ENCODE measurements around the gene RPH3AL.

The RPH3AL gene

DNA sequence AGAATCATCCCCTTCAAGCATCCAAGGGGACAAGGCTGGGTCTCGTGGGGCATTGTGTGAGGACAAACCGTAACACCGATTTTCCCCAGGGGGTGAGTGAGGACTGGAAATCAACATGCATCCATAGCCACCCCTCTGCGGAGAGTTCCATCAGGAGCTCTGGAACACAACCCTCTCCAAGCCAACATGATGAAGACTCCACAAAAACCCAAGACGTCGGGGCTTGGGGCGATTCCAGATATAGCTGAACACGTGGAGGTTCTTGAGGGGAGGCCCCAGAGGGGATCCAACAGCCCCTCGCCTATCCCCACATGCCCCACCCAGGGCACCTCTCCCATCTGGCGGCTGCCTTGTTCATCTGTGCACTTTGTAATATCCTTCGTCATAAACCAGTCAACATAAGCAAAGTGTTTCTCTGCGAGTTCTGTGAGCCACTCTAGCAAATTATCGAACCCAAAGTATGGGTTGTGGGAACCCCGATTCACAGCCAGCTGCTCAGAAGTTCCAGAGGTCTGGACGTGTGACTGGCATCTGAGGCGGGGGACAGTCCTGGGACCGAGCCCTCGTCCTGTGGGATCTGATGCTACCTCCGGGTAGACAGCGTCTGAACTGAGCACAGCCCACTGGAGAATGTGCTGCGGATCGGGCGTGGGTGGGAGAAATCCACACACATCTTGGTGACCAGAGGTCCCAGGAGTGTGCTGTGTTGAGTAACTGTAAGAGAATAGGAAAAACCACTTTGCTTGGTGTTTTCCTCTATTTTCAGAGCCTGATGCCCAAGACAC, 55.5 kb downstream of the RPH3AL start:
- TF ChIP-seq, protein P1, sequence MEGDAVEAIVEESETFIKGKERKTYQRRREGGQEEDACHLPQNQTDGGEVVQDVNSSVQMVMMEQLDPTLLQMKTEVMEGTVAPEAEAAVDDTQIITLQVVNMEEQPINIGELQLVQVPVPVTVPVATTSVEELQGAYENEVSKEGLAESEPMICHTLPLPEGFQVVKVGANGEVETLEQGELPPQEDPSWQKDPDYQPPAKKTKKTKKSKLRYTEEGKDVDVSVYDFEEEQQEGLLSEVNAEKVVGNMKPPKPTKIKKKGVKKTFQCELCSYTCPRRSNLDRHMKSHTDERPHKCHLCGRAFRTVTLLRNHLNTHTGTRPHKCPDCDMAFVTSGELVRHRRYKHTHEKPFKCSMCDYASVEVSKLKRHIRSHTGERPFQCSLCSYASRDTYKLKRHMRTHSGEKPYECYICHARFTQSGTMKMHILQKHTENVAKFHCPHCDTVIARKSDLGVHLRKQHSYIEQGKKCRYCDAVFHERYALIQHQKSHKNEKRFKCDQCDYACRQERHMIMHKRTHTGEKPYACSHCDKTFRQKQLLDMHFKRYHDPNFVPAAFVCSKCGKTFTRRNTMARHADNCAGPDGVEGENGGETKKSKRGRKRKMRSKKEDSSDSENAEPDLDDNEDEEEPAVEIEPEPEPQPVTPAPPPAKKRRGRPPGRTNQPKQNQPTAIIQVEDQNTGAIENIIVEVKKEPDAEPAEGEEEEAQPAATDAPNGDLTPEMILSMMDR (IDR thresholded peaks at IDR 0.05; ENCODE audit: control insufficient read depth, extremely low read depth, insufficient read depth), result no peak
- no peak overlapping the region for H3K4me3 ChIP-seq (ENCODE audit: low read depth, low read length)
- DNase-seq (ENCODE audit: low read depth), result no peak

DNA sequence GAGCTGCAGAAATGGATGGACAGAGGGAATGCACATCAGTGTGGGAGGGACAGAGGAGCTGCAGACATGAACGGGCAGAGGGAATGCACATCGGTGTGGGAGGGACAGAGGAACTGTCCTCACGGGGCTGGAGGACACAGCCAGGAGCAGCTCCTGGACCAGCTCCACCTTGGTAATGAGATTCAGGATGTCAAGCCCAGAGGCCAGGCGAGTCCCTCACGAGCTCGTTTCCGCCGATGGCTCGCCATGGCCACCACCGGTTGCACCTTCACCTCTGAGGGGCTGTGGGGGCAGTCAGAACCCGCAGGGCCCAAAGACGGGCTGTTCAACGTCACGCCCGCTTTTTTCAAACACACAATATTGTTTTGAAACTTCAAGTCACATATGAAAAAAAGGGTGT, 56.2 kb downstream of the RPH3AL start:
- no peak for DNase-seq (ENCODE audit: low read depth)
- no peak overlapping the region for H3K4me3 ChIP-seq (ENCODE audit: low read depth, low read length)
- TF ChIP-seq, protein P1 (IDR thresholded peaks at IDR 0.05; ENCODE audit: control insufficient read depth, extremely low read depth, insufficient read depth), result no peak

DNA sequence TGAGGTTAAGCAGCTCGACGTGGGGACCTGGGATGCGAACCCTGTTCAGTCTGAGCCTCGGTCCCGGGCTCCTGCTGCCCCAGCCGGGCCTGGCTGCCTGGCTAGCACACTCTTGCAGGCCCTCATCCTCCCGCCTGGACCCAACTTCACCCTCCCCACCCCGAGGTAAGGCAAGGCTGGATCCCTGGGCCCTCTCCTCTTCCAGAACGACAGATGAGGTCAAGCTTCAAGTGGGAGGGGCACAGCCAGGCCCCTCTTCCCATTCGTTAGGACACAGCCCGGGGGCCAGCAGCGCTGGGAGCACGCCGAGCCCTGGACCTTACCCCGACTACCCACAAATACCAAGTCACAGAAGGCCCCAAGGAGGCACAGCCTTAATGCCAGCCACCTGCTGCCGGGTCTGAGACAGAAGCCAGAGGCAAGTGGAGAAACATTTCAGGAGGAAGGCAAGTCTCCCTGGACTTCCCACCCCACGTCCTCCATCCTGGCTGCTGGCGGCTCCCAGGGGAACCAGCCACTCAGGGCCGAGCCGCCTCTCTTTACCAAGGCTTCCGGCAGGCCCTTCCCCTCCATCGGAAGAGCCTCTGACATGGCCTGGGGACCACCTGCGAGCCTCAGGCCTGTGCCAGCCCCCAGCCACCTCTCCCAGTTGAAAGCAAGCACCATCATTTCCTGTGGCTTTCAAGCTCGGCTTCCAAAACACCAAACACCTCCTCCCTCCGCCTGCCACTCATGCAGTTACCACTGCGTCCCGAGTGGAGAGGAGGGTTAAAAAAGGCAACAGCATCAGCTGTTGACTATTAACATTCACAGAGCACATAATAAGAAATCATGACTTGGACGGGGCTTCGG, 59.9 kb downstream of the RPH3AL start:
- H3K4me3 ChIP-seq (ENCODE audit: low read depth, low read length), result no peak overlapping the region
- DNase-seq (ENCODE audit: low read depth), result no peak
- TF ChIP-seq, protein P1 (IDR thresholded peaks at IDR 0.05; ENCODE audit: control insufficient read depth, extremely low read depth, insufficient read depth), result no peak

DNA sequence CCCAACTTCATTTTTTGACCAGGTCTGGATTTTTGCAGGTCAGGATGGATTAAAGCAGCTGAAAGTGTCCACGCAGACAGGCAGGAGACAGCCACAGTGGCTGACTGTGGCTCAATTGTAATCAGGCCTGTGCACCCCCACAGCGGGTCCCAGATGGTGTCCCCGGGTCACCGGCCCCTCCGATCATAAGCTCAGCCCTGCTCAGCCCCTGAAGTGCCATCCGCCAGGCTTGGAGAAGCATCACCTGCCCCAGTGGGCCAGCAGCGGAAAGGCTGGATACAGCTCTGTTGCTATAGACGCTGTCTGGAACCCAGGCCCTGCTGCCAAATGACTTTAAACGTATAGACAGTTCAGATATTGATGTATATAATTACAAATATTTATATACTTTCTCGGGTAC, 60.6 kb downstream of the RPH3AL start:
- TF ChIP-seq, protein P1 (IDR thresholded peaks at IDR 0.05; ENCODE audit: control insufficient read depth, extremely low read depth, insufficient read depth), result no peak
- no peak overlapping the region for H3K4me3 ChIP-seq (ENCODE audit: low read depth, low read length)
- no peak for DNase-seq (ENCODE audit: low read depth)

DNA sequence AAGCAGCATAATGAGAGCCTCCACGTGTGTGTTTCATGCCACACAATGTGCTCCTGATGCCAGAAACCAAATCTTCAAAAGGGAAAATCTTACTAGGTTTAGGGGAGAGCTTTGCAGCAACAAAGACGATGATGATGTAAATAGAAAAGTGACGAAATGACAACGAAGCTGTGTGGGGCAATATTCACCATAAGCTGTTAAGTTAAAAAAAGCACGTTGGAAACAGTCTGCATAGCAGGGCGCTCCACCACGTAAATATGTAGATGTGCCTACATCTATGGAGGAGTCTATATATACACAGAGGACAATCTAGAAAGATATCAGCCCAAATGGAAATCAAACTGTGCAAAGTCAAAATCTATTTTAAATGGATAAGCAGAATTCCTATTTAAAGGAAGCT, 61.0 kb downstream of the RPH3AL start:
- TF ChIP-seq, protein P1 (IDR thresholded peaks at IDR 0.05; ENCODE audit: control insufficient read depth, extremely low read depth, insufficient read depth), result no peak
- H3K4me3 ChIP-seq (ENCODE audit: low read depth, low read length), result no peak overlapping the region
- DNase-seq (ENCODE audit: low read depth), result no peak

DNA sequence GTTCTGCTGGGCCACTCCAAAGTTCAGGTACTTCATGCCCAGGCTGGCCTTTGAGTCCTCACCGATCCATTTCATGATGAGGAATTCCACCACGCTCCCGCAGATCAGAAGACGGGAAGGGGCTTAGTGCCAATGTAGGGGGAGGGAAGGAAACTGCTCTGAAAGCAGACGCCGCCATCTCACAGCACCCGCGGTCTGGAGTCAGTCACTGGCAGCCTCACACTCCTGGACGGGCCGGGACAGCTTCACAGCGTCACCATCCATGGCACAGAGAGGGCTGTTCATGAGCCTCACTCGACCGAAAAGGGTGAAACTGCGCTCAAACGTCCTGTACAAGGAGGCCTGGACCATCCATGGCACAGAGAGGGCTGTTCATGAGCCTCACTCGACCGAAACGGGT, 62.0 kb downstream of the RPH3AL start:
- H3K4me3 ChIP-seq (ENCODE audit: low read depth, low read length), result no peak overlapping the region
- DNase-seq (ENCODE audit: low read depth), result no peak
- TF ChIP-seq, protein P1 (IDR thresholded peaks at IDR 0.05; ENCODE audit: control insufficient read depth, extremely low read depth, insufficient read depth), result no peak
